ENCODE data around the gene KAT8.
"Not testable (repeated sequence)": the region's sequence is repeated elsewhere in the genome, so short reads cannot be mapped to it uniquely, and the experiment has no call there.

The KAT8 gene

DNA sequence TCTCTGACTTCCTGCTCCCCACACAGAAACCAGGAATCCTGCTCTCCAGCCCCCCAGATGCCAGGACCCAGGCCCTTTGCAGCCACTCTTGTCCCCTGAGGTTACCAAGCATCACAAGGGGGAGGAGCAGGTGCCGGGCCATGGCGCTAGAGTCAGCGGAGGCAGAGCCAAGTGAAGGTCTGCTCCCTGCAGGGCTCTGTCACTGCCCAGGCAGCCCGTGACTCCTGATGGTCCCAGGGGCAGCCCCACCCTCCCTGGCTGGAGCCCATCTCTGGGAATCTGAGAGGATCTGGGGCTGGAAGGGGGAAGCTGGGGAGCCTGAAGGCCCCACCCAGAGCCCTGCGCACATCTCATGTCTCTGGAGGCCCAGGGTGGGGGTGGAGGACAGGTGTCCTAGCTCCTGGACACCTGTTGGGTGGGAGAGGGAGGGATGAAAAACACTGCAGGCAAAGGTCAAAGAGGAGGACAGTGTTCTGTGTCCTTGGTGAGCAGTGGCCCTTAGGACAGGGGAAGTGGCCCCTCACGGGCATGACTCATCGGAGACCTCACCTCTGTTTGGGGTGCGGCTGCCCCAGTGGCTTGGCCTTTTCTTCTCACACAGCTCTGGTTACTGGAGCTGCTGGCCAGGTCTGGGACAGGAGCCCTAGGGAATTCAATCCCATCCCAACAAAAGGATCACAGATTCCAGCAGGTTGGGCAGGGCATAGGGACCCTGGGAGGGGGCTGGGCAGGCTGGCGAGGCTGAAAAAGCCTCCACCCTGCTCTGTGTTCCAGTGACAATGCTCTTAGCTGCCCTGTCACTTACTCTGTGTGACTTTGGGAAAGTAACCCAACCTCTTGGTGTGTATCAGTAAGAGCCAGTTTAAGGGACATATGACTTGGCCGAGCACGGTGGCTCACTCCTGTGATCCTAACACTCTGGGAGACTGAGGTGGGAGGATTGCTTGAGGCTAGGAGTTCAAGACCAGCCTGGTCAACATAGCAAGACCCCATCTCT lies 32.7 kb downstream of the KAT8 start, which contains the start of gene PRSS36:
Gene PRSS36 (minus strand): TSS at position 173 of the 997 bp plus-strand sequence. CDS start 31 bp downstream, at position 142.
- DNase-seq, result no peak

DNA sequence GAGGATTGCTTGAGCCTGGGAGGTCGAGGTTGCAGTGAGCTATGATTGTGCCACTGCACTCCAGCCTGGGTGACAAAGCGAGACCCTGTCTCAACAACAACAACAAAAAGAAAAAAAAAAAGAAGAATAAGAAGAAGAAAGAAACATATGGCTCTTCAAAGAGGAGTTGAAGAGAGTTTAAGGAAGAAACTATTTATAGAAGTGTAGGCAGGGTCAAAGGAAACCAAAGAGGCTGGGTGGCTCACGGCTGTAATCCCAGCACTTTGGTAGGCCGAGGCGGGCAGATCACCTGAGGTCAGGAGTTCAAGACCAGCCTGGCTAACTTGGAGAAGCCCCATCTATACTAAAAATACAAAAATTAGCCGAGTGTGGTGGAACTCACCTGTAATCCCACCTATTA lies 33.5 kb downstream of the KAT8 start:
- not testable (repeated sequence) for DNase-seq

DNA sequence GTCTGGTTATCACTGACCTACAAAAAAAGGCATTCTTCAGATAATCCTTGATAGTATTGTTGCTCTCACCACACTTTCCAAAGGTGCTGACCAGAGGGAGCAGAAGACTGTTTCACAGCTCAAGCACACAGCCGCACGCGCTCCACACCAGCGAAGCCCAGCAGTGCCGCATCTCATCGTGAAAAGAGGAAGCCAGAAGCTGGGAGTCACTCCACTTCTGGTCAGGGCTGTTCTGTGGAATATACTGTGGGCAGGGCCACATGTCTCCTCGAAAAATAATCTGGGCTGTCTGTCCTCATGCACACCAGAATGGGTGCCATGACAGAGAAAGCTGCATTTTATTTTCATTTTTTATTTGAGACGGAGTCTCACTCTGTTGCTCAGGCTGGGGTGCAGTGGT lies 39.7 kb downstream of the KAT8 start:
- no peak for DNase-seq

DNA sequence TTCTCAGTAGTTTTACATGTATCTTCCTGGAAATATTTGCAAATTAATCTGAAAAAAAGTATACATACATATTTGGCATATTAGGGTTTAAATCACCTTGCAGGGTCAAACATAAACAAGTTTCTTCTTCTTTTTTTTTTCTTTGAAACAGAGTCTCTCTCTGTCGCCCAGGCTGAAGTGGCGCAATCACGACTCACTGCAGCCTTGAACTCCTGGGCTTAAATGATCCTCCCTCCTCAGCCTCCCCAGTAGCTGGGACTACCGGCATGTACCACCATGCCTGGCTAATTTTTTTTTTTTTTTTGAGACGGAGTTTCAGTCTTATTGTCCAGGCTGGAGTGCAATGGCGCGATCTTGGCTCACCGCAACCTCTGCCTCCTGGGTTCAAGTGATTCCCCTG lies 49.9 kb downstream of the KAT8 start:
- no peak for DNase-seq

DNA sequence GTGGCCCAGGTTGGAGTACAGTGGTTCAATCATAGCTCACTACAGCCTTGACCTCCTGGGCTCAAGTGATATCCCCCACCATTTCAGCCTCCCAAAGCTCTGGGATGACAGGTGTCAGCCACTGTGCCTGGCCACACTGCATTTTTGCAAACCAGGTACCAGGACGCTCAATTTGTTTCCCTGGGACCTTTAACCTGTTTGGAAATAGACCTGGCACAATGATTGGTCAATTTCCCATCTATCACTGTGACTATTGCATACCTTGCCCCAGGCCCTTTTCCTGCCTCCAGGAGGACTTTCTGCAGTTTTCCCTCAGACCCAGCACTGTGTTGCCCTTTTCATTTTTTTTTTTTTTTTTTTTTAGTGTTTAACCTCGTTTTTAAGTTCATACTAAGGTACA lies 51.4 kb downstream of the KAT8 start:
- DNase-seq, result no peak

DNA sequence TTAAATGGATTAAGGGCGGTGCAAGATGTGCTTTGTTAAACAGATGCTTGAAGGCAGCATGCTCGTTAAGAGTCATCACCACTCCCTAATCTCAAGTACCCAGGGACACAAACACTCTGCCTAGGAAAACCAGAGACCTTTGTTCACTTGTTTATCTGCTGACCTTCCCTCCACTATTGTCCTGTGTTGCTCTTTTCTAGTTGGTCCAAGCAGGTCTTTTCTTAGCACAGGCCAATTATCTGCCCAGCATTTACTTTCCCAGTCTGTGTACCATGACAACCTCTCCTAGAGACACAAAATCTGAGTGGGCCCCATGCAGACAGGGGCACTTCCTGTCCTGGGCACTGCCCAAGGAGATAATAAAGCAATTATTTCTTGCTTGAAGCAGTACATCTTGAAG lies 52.6 kb downstream of the KAT8 start:
- DNase-seq, result not testable (repeated sequence)

DNA sequence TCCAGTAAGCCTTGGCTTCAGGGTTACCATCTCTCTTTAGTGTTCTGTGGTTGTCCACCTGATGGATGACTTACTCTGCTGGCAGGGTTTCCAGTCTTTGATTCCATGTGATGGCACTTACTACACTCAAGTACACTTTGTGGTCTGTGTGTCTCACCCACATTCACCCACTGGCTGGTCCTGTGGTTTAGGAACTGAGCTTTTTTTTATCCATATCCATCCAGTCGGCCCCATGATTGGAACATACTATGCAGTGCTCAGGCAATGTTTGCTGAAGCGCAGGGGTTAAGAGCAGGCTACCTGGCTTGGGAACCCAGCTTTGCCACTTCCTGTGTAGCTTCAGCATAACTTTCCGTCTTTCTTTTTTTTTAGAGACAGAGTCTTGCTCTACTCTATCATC lies 59.7 kb downstream of the KAT8 start:
- no peak for DNase-seq

DNA sequence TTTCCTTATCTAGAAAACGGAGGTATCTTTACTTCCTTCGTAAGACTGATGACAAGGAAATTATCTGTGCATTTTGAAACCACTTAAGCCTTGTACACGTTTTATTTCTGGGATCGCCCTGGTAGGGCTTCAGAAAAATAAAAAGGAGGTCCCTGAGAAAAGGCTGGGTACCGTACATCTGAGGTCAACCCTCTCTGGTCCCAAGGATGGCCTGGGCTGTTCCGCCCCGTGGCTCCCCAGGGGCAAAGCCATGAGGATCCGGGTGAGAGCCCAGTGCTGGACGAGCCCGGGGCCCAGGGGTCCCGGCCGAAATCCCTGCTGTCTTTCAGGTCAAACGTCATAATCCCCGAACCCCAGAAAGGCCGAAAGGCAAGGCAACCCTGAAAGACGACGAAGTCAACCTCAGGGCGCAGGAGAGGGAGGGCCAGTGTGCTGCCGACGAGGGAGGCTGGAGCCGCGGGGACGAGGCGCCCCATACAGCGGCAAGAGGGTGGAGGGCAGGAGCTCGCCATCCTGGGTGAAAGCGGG lies 61.8 kb downstream of the KAT8 start:
- DNase-seq, result no peak

DNA sequence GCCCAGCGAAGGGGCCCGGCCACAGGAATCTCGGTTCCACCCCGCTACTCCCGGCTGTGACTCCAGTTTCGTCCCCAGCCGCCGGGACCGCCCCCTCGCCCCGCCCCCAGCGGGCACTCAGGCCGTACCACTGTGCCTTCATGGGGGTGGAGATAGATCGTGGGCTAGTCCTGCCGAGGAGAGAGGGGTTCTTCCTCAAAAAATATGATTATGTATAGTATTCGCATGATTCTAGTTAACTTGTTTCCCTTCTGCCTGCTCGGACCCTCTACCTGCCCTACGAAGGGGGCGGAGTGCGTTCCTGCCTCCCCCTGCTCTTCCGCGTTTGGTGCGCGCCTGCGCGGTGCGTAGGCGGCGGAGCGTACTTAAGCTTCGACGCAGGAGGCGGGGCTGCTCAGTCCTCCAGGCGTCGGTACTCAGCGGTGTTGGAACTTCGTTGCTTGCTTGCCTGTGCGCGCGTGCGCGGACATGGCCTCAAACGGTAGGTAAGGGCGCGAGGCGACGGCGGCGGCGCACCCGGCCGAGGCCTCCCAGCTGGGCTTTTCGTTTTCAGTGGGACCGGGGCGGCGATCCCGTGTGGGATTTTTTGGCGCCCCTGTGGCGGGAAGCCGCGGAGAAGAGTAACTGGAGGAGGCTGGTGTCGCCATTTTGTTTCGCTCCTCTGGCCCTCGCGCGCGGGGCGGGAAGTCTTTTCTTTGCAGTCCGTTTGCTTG lies 62.4 kb downstream of the KAT8 start, which contains the start of gene FUS:
Gene FUS (plus strand): TSS at position 393 of the 713 bp plus-strand sequence. CDS start 76 bp downstream, at position 469.
- peak; percentile 90 to 93 for DNase-seq

Data from NCI-H446 (cell line).